Osteocyte (in vitro differentiated cells): ENCODE results near the gene CCDC88C. TPM values are rescaled to one million over a fixed set of nuclear protein-coding genes. Genes with fewer than 3 reads are reported as not detected.

Experiments
- DNase-seq: peaks from one replicate; pipeline ENCODE4 v3.0.0; 2021; ENCODE audit warnings: mixed read lengths; ENCODE audit not compliant: unreplicated experiment; ENCODE audit errors: extremely low spot score
- H3K27ac Mint-ChIP-seq: one replicate; pipeline ENCODE4 v1.8.0; 2021; ENCODE audit warnings: mild to moderate bottlenecking, mixed read lengths; ENCODE audit not compliant: unreplicated experiment
- H3K27me3 Mint-ChIP-seq: one replicate; pipeline ENCODE4 v1.8.0; 2021; ENCODE audit warnings: mixed read lengths; ENCODE audit not compliant: unreplicated experiment
- H3K36me3 Mint-ChIP-seq: one replicate; pipeline ENCODE4 v1.8.0; 2021; ENCODE audit warnings: mixed read lengths; ENCODE audit not compliant: unreplicated experiment
- H3K4me1 Mint-ChIP-seq: one replicate; pipeline ENCODE4 v1.8.0; 2021; ENCODE audit warnings: mixed read lengths; ENCODE audit not compliant: unreplicated experiment
- H3K4me3 Mint-ChIP-seq: one replicate; pipeline ENCODE4 v1.8.0; 2021; ENCODE audit warnings: mild to moderate bottlenecking, moderate library complexity, mixed read lengths; ENCODE audit not compliant: unreplicated experiment
- H3K9me3 Mint-ChIP-seq: one replicate; pipeline ENCODE4 v1.8.0; 2021; ENCODE audit warnings: mixed read lengths; ENCODE audit not compliant: unreplicated experiment
- CTCF ChIP-seq: fragments of 200-600 bp; sonication (generic); IDR thresholded peaks from 2 replicates; pipeline ENCODE4 v1.5.0; 2021; ENCODE audit warnings: antibody characterized with exemption, mild to moderate bottlenecking, moderate library complexity
- total RNA-seq: library from RNA; stranded (reverse); gene quantifications from 2 replicates; pipeline ENCODE4 v1.2.1, GENCODE V29; 2021

The CCDC88C gene
- total RNA-seq, 1 donor from 2014 or later, result 1.4 TPM

- H3K27me3 Mint-ChIP-seq, result no peaks in the 10 kb centered on the region
- H3K27ac Mint-ChIP-seq, result no peak overlapping the region
- H3K9me3 Mint-ChIP-seq, result no peaks in the 10 kb centered on the region
- TF ChIP-seq CTCF, result no peak
- no peak for DNase-seq
- H3K36me3 Mint-ChIP-seq, result peaks cover 44% of the 10 kb centered on the region
- H3K4me3 Mint-ChIP-seq, result no peak overlapping the region
- H3K4me1 Mint-ChIP-seq, result no peaks in the 10 kb centered on the region
Measured at GRCh38 chr14:91456283-91456682, 38.7 kb upstream of the CCDC88C start.

- Mint-ChIP-seq H3K4me1 (no peaks in the 10 kb centered on the region), H3K9me3 (no peaks in the 10 kb centered on the region), H3K4me3 (no peak overlapping the region), H3K27ac (no peak overlapping the region), H3K27me3 (no peaks in the 10 kb centered on the region), H3K36me3 (peaks cover 36% of the 10 kb centered on the region)
- TF ChIP-seq CTCF, result no peak
- DNase-seq, result no peak
Measured at GRCh38 chr14:91454580-91454979, 37.0 kb upstream of the CCDC88C start.

GRCh38 chr14:91454155-91454554 is 36.5 kb upstream of the CCDC88C start:
- no peak for TF ChIP-seq CTCF
- Mint-ChIP-seq H3K36me3 (peaks cover 36% of the 10 kb centered on the region), H3K4me3 (no peak overlapping the region), H3K4me1 (no peaks in the 10 kb centered on the region), H3K9me3 (no peaks in the 10 kb centered on the region), H3K27ac (no peak overlapping the region), H3K27me3 (no peaks in the 10 kb centered on the region)
- no peak for DNase-seq

GRCh38 chr14:91453744-91454143 is 36.1 kb upstream of the CCDC88C start:
- H3K4me1 Mint-ChIP-seq, result no peaks in the 10 kb centered on the region
- no peak for DNase-seq

GRCh38 chr14:91444335-91445020 is 26.9 kb upstream of the CCDC88C start:
- no peak overlapping the region for H3K4me3 Mint-ChIP-seq
- H3K9me3 Mint-ChIP-seq, result peaks cover 8% of the 10 kb centered on the region
- H3K36me3 Mint-ChIP-seq, result no peaks in the 10 kb centered on the region
- H3K4me1 Mint-ChIP-seq, result no peaks in the 10 kb centered on the region
- no peak for TF ChIP-seq CTCF
- H3K27me3 Mint-ChIP-seq, result peaks cover 45% of the 10 kb centered on the region
- no peak overlapping the region for H3K27ac Mint-ChIP-seq
- no peak for DNase-seq

More at GRCh38 chr14:91453744-91454143, 36.1 kb upstream of the CCDC88C start:
- TF ChIP-seq CTCF, result no peak
- no peaks in the 10 kb centered on the region for H3K9me3 Mint-ChIP-seq
- no peaks in the 10 kb centered on the region for H3K27me3 Mint-ChIP-seq
- H3K27ac Mint-ChIP-seq, result no peak overlapping the region
- no peak overlapping the region for H3K4me3 Mint-ChIP-seq
- H3K36me3 Mint-ChIP-seq, result peaks cover 35% of the 10 kb centered on the region
